GM12891 (cell line): Measurements from ENCODE around the gene RAB26.
"Not testable (repeated sequence)": the region's sequence is repeated elsewhere in the genome, so short reads cannot be mapped to it uniquely, and the experiment has no call there.

ENCODE experiments used
- DNase-seq: peaks from one replicate; pipeline ENCODE4 v3.0.0; 2011; ENCODE audit warnings: low spot score; ENCODE audit not compliant: insufficient read length
- FAIRE-seq: peaks from 2 replicates; lab custom pipeline; 2011; peaks lifted over from hg19 to GRCh38; lab: Jason Lieb, UNC
- PAX5 ChIP-seq: IDR thresholded peaks from 2 replicates; pipeline ENCODE4 v1.6.1; 2011; ENCODE audit warnings: low read length, moderate library complexity, mild to moderate bottlenecking; ENCODE audit not compliant: insufficient read depth, severe bottlenecking
- POLR2A ChIP-seq: IDR thresholded peaks from 2 replicates; pipeline ENCODE4 v1.6.1; 2011; ENCODE audit warnings: low read depth, low read length, control low read depth
- POLR2AphosphoS5 ChIP-seq: IDR thresholded peaks from 2 replicates; pipeline ENCODE4 v1.6.1; 2011; ENCODE audit warnings: low read depth, low read length, control low read depth
- POU2F2 ChIP-seq: IDR thresholded peaks from 2 replicates; pipeline ENCODE4 v1.6.1; 2011; ENCODE audit warnings: low read depth, mild to moderate bottlenecking, control low read depth, low read length, moderate library complexity
- SPI1 ChIP-seq: IDR thresholded peaks from 2 replicates; pipeline ENCODE4 v1.6.1; 2011; ENCODE audit warnings: low read depth, low read length, control low read depth
- TAF1 ChIP-seq: IDR thresholded peaks from 2 replicates; pipeline ENCODE4 v1.6.1; 2011; ENCODE audit warnings: low read depth, low read length, control low read depth

The RAB26 gene

DNA sequence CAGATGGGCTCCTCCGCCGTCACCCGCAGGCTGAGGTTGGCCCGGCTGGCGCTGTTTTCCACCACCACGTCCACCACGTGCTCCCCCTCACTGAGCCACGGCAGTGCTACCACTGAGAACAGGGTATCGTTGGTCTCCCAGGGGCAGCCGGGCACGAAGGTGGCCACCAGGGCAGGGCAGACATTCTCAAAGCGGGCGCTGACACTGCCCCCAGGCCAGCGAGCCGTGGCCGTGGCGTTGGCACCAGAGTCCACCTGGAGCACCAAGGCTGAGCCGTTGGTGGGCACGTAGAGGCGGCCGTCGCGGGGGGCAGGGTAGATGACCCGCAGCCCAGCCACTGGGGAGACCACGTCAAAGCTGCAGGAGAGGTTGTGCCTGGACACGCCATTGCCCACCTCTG, 34.2 kb upstream of the RAB26 start:
- FAIRE-seq, DNase-seq: not testable (repeated sequence)

DNA sequence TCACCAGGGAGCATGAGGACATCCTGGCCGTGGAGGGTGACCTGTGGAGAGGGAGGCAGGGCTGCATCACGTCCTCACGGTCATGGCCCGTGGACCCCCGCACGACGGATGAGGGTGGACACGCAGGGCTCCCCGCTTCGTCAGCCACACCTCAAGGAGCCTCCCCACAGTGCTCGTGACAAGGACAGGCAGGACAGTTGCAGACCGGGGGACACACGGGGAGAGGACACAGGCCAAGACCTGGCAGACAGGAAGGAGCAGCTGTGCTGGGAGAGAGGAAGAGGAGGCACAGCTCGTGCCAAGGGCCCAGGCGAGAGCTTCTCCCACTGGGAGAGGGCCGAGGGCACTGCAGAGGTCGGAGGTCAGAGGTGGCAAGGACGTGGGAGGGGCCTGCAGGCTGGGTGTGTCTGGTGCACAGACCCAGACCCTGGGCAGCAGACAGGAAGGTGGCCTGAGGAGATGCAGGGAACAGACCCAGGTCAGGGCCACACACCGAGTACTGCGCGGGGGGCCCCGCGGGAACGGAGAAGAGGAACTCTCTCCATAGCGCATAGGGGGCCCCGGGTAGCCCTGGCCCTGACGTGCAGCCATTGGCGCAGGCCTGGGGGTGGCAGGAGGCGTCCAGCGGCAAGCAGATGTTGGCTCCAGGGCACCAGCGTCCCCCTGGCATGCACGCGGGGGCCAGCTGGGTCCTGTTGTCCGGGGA, 33.4 kb upstream of the RAB26 start:
- DNase-seq, FAIRE-seq: not testable (repeated sequence)

DNA sequence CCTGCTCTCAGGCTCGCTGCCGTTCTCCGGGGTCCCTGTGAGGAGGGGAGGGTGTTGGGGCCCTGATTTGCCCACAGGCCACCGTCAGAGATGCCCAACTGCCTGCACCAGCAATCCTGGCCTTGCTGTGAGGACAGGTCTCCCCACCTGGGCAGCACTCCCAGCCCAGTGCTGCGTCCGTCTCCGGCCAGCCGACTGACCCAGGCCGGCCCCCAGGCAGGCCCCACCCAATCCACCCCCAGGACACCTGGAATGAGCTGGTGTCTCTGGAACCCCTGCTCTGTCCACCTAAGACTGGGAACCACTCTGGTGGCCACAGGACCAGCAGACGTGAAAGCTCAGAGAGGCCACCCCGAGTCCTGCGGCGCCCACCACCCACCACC, 32.8 kb upstream of the RAB26 start:
- FAIRE-seq = no peak
- no peak for DNase-seq
- TF ChIP-seq POLR2AphosphoS5 (no peak), POU2F2 (no peak), SPI1 (no peak), TAF1 (no peak), POLR2A (no peak), PAX5 (no peak)

DNA sequence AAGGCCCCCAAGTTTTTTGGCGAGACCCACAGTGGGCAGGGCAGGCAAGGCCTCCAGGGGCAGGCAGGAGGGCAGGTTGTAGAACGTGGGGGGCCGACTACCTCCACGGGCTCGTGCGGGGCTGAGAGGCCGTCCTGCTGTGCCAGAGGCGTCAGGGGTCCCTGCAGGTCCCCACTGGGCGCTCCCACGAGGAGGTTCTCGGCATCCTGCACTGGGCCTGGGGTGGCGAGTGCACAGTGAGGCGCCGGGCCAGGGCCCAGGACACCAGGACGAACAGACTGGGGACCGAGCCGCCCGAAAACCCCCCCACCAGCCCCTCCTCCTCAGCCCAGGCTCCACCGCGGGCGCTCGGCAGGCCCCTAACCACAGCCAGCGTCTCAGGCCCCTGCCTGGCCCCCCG, 32.0 kb upstream of the RAB26 start:
- not testable (repeated sequence) for FAIRE-seq, DNase-seq

DNA sequence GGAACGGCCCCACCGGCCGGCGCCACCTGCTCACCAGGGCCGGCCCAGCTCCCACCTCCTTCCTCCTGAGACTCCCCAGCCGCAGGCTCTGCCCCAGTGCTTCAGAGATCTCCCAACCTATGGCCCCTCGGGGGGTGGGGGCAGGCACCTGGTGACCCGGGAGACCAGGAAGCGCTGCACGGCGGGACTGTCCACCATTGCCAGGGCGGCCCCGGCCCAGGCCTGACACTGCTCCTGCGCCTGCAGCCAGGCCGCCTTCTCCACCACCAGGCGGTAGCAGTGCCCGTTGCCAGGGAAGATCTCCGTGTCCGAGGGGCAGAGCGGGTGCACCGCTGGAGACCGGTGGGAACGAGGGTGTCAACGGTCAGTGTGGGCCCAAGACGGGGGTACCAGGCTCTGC, 31.1 kb upstream of the RAB26 start:
- FAIRE-seq, DNase-seq: not testable (repeated sequence)

DNA sequence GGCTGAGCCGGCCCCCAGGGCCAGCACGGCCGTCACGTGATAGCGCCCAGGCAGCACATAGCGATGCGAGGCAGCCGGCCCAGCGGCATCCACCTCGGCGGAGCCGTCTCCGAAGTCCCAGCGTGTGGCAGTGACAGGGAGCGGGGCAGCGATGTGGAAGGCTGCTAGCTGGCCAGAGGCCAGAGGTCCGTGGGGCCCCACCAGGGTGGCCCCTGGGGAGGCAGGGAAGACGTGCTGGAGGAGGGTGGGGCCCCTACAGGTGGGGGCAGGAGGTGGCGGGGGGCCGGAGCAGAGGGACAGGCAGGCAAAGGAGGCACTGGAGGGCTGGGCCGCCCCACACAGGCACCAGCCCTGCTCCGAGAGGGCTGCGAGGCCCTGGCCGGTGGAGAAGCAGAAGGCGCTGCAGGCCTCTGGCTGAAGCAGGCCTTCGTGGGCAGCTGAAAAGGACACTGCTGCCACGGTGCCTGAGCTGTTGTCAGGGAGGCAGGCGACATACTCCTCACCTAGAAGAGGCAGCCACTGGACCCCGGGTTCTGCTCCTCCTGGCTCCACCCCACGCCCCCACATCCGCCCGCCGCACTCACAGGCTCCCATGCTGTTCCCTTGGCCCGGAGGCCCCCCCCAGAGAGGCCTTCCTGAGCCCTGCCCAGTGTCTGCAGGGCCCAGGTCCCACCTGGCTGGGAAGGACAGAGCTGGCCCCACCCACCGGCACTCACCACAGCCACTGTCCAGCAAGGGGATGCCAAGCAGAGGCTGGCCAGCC, 30.3 kb upstream of the RAB26 start:
- FAIRE-seq, DNase-seq: not testable (repeated sequence)

DNA sequence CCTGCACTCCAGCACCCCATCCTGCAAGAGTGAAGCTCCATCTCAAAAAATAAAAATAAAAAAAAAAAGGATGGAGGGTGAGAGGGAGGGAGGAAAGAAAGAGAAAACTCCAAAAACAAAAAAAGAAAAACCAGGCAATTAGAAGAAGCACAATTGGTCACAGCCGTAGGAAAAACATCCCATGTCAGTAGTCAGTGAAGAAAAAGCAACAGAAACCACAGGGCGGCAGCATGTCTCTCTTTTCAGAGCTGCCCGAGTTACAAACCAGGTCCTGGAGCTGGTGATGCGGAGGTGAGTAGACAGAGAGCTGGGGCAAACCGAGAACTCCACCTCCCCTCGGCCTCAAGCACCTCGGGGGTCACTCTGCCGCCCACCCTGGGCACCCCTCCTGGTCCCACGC, 27.1 kb upstream of the RAB26 start:
- FAIRE-seq, DNase-seq: not testable (repeated sequence)

DNA sequence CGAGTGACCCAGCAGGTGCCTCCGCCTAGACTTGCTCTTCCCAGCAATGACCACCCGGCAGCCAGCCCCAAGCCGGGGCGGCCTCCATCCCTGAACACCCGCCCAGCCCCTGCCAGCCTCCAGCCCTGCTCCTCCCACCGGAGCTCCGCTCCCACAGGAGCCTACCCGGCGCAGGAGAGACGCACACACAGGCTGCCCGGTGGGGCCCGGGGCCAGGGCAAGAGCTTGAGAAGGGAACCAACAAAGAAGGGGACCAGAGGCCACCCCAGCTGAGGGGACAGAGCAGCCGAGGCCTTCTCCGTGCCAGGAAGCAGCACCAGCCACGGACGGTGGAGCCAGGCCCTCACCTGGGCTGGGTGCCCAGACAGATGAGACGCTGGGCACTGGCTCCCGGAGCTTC, 26.6 kb upstream of the RAB26 start:
- FAIRE-seq (no peak), DNase-seq (no peak)
- TF ChIP-seq POU2F2 (no peak), SPI1 (no peak), PAX5 (no peak), POLR2A (no peak), POLR2AphosphoS5 (no peak), TAF1 (no peak)

DNA sequence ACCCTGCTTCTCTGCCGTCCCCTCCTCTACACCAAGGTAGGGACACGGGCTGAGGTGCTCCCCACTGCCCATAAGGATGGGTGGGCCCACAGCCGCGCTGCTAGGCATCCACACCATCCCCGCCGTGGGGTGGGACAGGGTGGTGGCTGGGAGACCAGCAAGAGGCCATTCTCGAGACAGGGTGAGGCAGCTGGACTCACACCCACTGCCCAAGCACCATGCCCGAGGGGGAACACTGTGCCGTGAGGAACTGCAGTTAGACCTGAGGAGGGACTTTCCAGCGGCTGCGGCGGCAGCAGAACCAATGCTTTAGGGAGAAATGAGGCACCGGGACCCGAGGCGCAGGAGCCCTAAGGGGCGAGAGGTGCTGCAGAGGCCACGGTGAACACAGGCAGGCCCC, 26.0 kb upstream of the RAB26 start:
- no peak for DNase-seq
- no peak for FAIRE-seq
- TF ChIP-seq SPI1 (no peak), POLR2AphosphoS5 (no peak), POLR2A (no peak), TAF1 (no peak), PAX5 (no peak), POU2F2 (no peak)

DNA sequence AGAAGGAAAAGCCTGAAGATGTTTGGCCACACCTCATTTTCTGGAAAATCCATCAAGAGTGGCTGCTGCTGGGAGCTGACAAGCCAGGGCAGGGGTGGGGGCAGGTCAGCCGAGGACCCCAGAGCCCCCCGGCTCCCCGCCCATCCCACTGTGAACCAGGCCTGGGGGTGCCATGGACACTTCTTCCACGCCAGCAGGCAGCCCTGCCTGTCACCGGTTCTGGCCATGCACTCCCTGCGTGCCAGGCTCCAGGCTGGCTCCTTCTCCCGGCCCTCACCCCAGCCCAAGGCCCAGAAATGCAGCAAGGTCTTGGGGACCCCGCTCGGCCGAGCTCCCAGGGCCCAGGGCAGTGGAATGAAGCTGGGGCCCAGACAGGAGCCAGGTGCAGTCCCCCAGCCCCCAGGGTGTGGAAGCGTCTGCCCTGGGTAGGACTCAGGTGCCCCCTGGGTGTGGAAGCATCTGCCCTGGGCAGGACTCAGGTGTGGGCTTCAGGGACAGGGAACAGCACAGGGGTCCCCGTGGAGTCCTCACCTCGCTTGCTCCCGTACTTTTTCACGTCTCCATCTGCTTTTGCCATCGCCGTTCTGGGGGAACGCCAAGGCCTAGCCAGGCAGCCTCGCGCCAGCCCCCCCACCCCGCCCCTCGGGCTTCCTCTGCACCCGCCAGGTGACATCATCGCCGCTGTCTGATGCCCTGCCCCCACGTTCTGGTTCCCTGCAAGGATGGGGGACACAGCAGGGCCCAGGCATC, 25.3 kb upstream of the RAB26 start:
- DNase-seq, FAIRE-seq: not testable (repeated sequence)

DNA sequence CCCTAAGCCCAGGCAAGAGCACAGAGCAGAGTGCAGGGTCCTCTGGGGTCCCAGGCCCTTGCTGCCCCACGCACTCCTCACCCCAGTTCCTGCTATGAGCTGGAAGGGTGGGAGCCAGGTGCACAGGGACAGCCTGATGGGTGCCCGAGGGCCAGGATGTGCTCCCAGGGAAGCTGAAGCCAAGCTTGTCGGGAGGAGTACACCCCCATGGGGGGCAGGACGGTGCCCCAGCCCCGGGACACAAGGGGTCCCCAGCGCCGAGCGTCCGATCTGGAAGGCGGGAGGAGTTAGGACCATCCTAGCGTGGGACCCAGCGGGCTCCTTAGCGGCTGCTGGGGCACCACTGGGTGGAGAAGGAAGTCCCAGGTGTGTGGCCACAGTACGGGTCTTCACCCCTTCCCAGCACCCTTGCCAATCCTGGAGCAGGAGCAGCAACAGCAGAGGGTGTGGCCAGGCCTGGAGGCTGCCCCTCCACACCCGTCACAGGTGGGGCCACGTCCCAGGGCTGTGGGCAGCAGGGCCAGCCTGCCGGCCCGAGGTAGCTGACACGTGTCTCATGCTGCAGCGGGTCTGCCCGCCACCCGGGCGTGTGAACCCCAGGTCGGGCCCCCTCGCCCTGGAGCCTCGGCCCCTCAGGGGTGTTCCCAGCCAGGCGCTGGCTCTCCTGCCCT, 24.6 kb upstream of the RAB26 start:
- FAIRE-seq, DNase-seq: not testable (repeated sequence)

DNA sequence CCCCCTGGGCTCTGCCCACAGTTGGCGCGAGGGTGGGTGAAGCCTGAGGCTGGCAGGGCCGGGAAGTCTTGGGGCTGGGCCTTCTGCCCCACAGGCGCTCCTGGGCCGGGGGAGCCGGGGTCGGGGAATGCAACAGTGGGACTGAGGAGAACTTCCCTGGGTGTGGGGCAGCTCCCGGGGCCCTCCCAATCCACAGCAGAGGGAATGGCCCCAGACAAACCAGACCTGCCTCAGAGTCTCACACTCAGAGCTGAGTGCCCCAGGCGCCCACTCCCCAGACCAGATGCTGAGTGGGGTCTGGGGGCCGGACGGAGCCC, 24.1 kb upstream of the RAB26 start:
- DNase-seq, FAIRE-seq: not testable (repeated sequence)

DNA sequence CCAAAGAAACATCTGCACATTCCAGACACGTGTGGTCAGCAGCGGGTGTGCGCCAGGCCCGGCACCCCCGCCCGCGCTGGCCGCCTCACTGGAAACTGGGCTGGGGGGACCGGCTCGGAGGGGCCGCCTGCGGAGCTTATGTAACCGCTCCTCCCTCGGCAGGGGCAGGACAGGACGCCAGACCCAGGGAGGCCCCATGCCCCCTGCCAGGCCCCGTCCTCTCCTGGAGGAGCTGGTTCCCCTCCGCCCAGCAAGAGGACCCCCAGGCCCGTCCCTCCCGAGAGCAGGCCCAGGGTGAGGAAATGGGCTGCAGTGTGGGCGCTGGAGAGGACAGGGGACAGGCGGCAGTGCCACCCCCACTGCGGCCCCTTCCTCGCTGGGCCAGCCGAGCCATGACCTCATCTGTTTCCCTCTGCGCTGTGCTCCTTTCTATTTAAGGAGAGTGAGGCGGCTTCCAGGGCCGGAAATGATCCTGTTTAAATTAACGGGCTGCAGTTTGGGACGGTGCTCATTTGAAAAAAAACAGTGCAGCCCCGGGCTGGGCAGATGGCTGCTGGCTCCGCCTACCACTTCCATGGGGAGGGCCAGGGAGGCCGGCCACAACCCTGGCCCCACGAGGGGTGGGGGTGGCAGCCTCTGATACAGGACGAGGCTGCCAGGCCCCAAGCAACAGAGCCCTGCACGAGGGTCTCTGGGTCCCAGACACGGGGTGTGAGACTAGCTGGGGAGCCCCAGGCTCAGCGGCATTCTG, 23.6 kb upstream of the RAB26 start:
- FAIRE-seq, DNase-seq: not testable (repeated sequence)

DNA sequence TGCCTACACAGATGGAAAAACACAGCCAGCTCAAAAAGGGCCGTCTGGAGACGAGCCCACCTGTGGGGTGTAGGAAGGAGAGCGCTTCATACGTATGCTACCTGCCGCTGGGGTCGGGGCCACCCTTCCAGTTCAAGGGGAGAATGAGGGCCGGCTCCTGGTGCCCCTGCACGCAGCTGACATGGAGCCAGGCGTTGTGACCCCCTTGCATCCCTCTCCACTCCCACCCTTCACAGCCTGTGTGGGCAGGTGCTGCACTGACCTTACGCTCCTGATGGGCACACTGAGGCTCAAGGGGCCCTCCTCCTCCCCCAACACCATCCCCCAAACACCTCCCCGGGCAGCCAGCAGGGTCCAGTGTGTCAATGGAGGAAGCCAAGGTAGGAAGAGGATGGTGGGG, 22.8 kb upstream of the RAB26 start:
- FAIRE-seq, DNase-seq: not testable (repeated sequence)

DNA sequence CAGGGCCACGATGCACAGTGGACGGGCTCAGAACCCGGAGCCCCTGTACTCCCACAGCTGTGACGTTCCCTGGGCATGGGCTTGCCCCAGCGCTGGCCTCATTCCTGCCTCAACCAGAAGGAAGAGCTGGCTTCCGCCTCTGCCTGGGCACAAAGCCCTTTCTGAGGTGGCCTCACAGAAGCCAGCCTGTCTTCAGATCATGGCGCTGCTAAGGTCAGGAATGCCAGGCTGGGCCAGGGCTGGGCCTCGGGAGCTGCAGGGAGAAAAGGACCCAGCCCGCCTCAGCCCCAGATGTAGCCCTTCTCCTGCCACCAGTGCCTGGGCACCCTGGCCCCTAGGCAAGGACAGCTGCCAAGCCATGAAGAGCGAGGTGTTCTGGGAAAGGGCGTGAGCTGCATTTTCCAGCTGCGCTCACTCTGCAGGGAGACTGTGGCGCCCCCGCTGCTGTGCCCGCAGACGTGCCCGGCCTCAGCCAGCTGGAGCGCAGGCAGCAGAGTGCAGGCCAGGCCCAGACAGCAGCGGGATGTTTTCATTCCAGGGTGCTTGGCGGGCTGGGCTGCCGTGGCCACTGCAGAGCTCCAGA, 22.2 kb upstream of the RAB26 start:
- not testable (repeated sequence) for FAIRE-seq, DNase-seq

DNA sequence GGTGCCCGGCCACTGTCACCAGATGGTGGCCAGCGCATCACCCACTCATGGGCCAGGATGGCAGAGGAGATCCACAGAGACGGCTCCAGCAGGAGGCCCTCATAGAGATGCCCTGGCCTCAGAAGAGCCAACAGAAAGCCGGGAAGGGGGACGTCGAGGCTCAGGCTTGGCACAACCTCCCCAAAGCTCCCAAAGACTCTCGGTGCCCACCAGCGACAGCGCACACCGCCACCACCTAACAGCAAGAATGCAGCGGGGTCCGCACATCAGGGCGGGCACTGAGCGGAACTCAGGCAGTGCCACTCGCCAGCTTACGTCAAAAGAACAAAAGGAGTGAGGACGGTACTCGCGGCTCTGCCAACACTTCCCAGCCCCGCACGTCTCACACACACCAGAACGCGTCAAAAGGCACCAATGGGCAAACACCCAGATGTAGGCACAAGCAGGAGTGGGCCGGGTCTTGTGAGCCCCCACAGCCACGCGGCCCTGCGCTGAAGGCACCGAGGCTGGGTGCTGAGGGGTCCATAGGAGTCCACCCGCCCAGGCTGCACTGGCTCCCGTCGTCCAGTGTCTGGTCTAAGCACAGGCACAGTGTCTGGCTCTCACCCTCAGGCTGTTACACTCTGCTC, 21.4 kb upstream of the RAB26 start:
- DNase-seq = not testable (repeated sequence)
- peak; percentile 50 for FAIRE-seq
